Brain microvascular endothelial cell (primary cell): ENCODE measurements around the gene QPCT.

Experiments
- DNase-seq: peaks from one replicate; pipeline ENCODE4 v3.0.0-alpha.2; 2020
- H3K27ac ChIP-seq: fragments of 250-450 bp; sonication (Bioruptor Pico); 2 replicates; pipeline ENCODE4 v1.5.1; 2020; ENCODE audit warnings: mild to moderate bottlenecking, moderate library complexity
- H3K27me3 ChIP-seq: fragments of 250-450 bp; sonication (Bioruptor Pico); replicated peaks from 2 replicates; pipeline ENCODE4 v1.5.1; 2020; ENCODE audit warnings: mild to moderate bottlenecking
- H3K36me3 ChIP-seq: fragments of 250-450 bp; sonication (Bioruptor Pico); replicated peaks from 2 replicates; pipeline ENCODE4 v1.5.1; 2020; ENCODE audit warnings: mild to moderate bottlenecking
- H3K4me3 ChIP-seq: 2 replicates; pipeline ENCODE4 v1.5.1; 2011; ENCODE audit warnings: low read depth, mild to moderate bottlenecking, control low read depth, low read length, moderate library complexity
- CTCF ChIP-seq: IDR thresholded peaks from 2 replicates; pipeline ENCODE4 v1.5.1; 2011; ENCODE audit warnings: low read depth, mild to moderate bottlenecking, moderate library complexity, low read length, control low read depth, inconsistent platforms; ENCODE audit errors: missing control alignments
- in situ Hi-C: cut with HindIII; loops from 2 replicates; pipeline ENCODE4 v1.10.0; 2017; ENCODE audit warnings: low sequenced_read_pairs, low pct_ligation_motif_present

The QPCT gene

GRCh38 chr2:37357069-37357468 lies 12.6 kb downstream of the QPCT start:
- Histone ChIP-seq H3K27ac (no peak overlapping the region), H3K36me3 (no peaks in the 10 kb centered on the region), H3K4me3 (no peak overlapping the region), H3K27me3 (no peaks in the 10 kb centered on the region)
- TF ChIP-seq CTCF = no peak
- DNase-seq = no peak
- in situ Hi-C loops = no loop called here

- no peak for DNase-seq
- Histone ChIP-seq H3K4me3 (no peak overlapping the region), H3K27me3 (no peaks in the 10 kb centered on the region), H3K36me3 (no peaks in the 10 kb centered on the region), H3K27ac (no peak overlapping the region)
- no peak for TF ChIP-seq CTCF
- in situ Hi-C loops = no loop called here
Measured at GRCh38 chr2:37357530-37357929, 13.1 kb downstream of the QPCT start.

- Histone ChIP-seq H3K27ac (no peak overlapping the region), H3K36me3 (no peaks in the 10 kb centered on the region), H3K4me3 (no peak overlapping the region), H3K27me3 (no peaks in the 10 kb centered on the region)
- DNase-seq = no peak
- in situ Hi-C loops = no loop called here
- no peak for TF ChIP-seq CTCF
Measured at GRCh38 chr2:37358466-37358865, 14.0 kb downstream of the QPCT start.

GRCh38 chr2:37361216-37361815 lies 16.9 kb downstream of the QPCT start:
- in situ Hi-C loops = no loop called here
- H3K36me3 ChIP-seq = no peaks in the 10 kb centered on the region
- TF ChIP-seq CTCF = no peak
- H3K4me3 ChIP-seq = no peak overlapping the region
- no peaks in the 10 kb centered on the region for H3K27me3 ChIP-seq
- H3K27ac ChIP-seq = no peak overlapping the region
- DNase-seq = no peak

GRCh38 chr2:37361994-37362698 lies 17.7 kb downstream of the QPCT start:
- H3K27ac ChIP-seq = no peak overlapping the region
- H3K36me3 ChIP-seq = no peaks in the 10 kb centered on the region
- H3K27me3 ChIP-seq = no peaks in the 10 kb centered on the region
- no peak overlapping the region for H3K4me3 ChIP-seq
- TF ChIP-seq CTCF = no peak
- DNase-seq = no peak
- in situ Hi-C loops = no loop called here

GRCh38 chr2:37364351-37364750 lies 19.9 kb downstream of the QPCT start:
- H3K4me3 ChIP-seq = no peak overlapping the region
- DNase-seq = no peak
- in situ Hi-C loops = no loop called here
- H3K27ac ChIP-seq = no peak overlapping the region
- no peaks in the 10 kb centered on the region for H3K27me3 ChIP-seq
- TF ChIP-seq CTCF = no peak
- no peaks in the 10 kb centered on the region for H3K36me3 ChIP-seq
